Neural crest cell (in vitro differentiated cells): ENCODE results near the gene ARX. TPM values are rescaled to one million over a fixed set of nuclear protein-coding genes. Genes with fewer than 3 reads are reported as not detected.
A peak's percentile ranks its signal among the peaks of the same experiment; 100 is the strongest.

Experiments used
- DNase-seq: peaks from one replicate; pipeline ENCODE4 v3.0.0; 2021; ENCODE audit warnings: low read depth, mixed read lengths, low spot score
- H3K27ac Mint-ChIP-seq: one replicate; pipeline ENCODE4 v1.8.0; 2021; ENCODE audit warnings: mild to moderate bottlenecking, mixed read lengths; ENCODE audit not compliant: unreplicated experiment
- H3K27me3 Mint-ChIP-seq: 2 replicates; pipeline ENCODE4 v1.8.0; 2021; ENCODE audit warnings: low read depth, mild to moderate bottlenecking, mixed read lengths
- H3K36me3 Mint-ChIP-seq: 2 replicates; pipeline ENCODE4 v1.8.0; 2021; ENCODE audit warnings: low read depth, mild to moderate bottlenecking, mixed read lengths
- H3K4me1 Mint-ChIP-seq: 2 replicates; pipeline ENCODE4 v1.8.0; 2021; ENCODE audit warnings: mixed read lengths
- H3K4me3 Mint-ChIP-seq: one replicate; pipeline ENCODE4 v1.8.0; 2021; ENCODE audit warnings: mild to moderate bottlenecking, mixed read lengths
- H3K9me3 Mint-ChIP-seq: 2 replicates; pipeline ENCODE4 v1.8.0; 2021; ENCODE audit warnings: mixed read lengths
- CTCF ChIP-seq: fragments of 200-600 bp; sonication (generic); conservative IDR thresholded peaks from 2 replicates; pipeline ENCODE4 v1.5.0; 2021; ENCODE audit warnings: antibody characterized with exemption, mild to moderate bottlenecking
- total RNA-seq: library from RNA; stranded (reverse); gene quantifications from 2 replicates; pipeline ENCODE4 v1.2.1, GENCODE V29; 2021

ARX gene
- total RNA-seq, 1 donor from 2014 or later: 0.16 TPM

DNA sequence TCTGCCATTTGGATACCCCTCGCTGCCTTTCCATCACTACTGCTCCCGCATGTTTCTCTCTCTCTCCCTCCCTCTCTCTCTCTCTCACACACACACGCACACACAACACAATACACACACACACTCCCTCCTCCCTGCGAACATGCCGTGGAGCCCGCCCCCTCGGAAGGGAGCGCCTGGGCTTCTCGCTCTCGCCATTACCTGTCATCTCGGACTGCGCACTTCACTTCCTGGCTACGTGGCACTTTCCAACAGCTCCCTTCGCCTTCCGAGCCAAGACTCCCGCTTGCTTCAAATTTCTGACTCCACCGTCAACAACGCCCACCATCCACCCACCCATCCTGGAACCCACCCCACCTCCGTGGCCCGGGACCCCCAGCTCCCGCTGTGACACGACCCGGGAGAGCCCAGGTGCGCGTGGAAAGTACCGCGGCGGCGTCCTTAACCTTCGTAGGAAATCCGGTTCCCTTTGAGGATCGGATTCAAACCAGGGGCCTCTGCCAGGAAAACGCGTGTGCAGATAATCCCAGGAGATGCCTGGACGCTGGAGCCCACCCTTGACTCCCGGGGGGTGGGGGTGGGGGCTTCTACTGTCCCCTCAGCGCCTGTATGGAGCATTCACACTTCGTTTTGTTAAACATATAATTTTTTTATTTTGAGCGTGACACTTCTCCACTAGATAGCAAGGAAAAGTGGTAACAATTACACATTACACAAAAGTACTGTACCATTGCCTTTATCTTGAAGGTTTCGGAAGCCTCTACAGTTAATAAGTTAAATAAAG lies 12.5 kb downstream of the ARX start:
- Mint-ChIP-seq H3K4me1 (peaks cover 37% of the 10 kb centered on the region), H3K9me3 (no peaks in the 10 kb centered on the region), H3K27ac (no peak overlapping the region), H3K27me3 (peaks cover 91% of the 10 kb centered on the region), H3K36me3 (peaks cover 8% of the 10 kb centered on the region), H3K4me3 (peak overlapping the region; percentile 82)
- TF ChIP-seq CTCF: no peak
- DNase-seq: no peak

DNA sequence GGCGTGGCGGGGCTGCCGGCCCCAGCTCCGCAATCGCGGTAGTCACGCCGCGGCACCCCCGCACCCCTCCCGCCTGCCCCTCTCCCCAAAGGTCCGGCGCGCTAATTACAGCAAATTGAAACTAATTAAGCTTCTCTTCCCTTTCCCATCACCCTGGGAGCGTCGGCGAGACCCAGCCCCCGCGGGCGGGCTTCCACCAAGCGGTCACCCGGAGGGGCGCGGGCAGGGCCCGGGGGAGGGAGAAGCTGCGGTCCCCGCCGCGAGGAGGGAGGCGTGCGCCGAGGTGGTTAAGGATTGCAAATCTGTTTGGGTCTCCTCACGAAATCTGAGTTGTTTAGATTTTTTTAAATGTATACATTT lies 13.1 kb downstream of the ARX start:
- peaks cover 88% of the 10 kb centered on the region for H3K27me3 Mint-ChIP-seq
- no peaks in the 10 kb centered on the region for H3K9me3 Mint-ChIP-seq
- DNase-seq: no peak
- no peak for TF ChIP-seq CTCF
- H3K36me3 Mint-ChIP-seq: peaks cover 8% of the 10 kb centered on the region
- no peak overlapping the region for H3K27ac Mint-ChIP-seq
- peaks cover 37% of the 10 kb centered on the region for H3K4me1 Mint-ChIP-seq
- peak overlapping the region; percentile 82 for H3K4me3 Mint-ChIP-seq

DNA sequence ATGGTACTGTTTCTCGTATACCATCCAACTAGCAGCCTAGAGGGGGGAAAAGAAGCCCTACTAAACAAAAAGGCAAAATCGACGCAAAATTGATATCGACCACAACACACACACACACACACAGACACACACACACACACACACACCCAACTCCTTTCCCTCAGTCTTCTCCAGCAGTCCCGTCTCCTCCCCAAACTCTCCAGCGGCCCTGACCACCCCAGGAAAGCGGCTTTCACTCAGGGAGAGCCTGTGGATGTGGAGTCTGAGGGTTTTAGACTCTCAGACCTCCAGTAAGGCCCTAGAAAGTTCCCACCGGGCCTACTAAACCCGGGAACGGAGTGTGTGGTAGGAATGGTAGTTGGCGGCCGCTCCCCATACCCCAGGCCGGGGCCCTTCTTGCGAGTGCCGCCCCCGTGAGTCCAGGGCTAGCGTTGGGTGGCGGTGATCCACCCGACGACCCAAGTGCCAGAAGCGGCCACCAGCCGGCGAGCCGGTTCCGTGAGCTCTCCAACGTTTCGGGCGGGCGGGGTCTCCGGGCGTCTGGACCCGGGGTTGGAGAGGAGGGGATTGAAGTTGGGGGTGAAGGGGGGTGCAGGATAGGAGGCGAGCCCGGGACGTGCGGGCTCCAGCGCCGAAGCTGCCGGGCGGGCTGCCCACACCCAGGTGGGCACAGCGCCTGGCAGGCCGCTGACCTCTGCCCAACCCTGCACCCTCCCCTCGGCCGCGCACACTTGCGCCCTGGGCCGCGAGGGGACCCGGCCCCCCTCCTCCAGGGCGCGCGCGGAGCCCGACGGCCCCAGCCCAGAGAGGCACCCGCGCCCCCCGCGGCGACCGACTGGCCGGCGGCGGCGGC lies 13.7 kb downstream of the ARX start:
- DNase-seq: no peak
- Mint-ChIP-seq H3K27me3 (peaks cover 87% of the 10 kb centered on the region), H3K27ac (no peak overlapping the region)

GRCh38 chrX:24999511-24999910 lies 16.3 kb downstream of the ARX start:
- Mint-ChIP-seq H3K4me1 (peaks cover 40% of the 10 kb centered on the region), H3K9me3 (no peaks in the 10 kb centered on the region), H3K27me3 (peaks cover 74% of the 10 kb centered on the region)

More for the DNA sequence above, 13.7 kb downstream of the ARX start:
- peak overlapping the region; percentile 5 for H3K4me3 Mint-ChIP-seq
- no peaks in the 10 kb centered on the region for H3K9me3 Mint-ChIP-seq
- H3K4me1 Mint-ChIP-seq: peaks cover 37% of the 10 kb centered on the region
- no peak for TF ChIP-seq CTCF
- peaks cover 8% of the 10 kb centered on the region for H3K36me3 Mint-ChIP-seq

More at GRCh38 chrX:24999511-24999910, 16.3 kb downstream of the ARX start:
- TF ChIP-seq CTCF: no peak
- Mint-ChIP-seq H3K27ac (no peak overlapping the region), H3K4me3 (no peak overlapping the region), H3K36me3 (peaks cover 8% of the 10 kb centered on the region)
- DNase-seq: no peak
